Measurements from ENCODE around the gene SHMT2.

SHMT2 gene

DNA sequence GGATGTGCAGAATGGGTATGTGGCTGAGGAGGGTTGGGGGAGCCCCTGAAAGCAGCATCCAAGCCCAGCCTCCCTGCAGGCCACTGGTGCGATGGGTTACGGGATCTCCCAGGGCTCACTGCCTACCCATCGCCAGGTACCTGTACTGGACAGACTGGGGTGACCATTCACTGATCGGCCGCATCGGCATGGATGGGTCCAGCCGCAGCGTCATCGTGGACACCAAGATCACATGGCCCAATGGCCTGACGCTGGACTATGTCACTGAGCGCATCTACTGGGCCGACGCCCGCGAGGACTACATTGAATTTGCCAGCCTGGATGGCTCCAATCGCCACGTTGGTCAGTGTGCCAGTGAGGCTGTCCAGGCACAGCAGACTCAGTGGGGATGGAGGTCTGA lies 31.2 kb upstream of the SHMT2 start:
- DNase-seq (ENCODE audit: low spot score), result no peak

DNA sequence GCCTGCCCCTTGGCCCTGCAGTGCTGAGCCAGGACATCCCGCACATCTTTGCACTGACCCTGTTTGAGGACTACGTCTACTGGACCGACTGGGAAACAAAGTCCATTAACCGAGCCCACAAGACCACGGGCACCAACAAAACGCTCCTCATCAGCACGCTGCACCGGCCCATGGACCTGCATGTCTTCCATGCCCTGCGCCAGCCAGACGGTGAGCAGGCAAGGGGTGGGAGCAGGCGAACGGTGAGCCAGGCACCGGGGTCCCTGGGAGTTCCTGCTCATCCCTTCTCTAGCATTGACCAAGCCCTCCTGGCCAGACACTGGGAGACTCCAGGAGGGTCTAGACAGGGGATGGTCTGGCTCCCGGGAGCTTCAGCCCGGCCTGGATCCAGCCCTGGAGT lies 30.3 kb upstream of the SHMT2 start:
- DNase-seq (ENCODE audit: low spot score), result no peak

GRCh38 chr12:57200497-57200896 lies 29.0 kb upstream of the SHMT2 start:
- DNase-seq (ENCODE audit: low spot score), result no peak

DNA sequence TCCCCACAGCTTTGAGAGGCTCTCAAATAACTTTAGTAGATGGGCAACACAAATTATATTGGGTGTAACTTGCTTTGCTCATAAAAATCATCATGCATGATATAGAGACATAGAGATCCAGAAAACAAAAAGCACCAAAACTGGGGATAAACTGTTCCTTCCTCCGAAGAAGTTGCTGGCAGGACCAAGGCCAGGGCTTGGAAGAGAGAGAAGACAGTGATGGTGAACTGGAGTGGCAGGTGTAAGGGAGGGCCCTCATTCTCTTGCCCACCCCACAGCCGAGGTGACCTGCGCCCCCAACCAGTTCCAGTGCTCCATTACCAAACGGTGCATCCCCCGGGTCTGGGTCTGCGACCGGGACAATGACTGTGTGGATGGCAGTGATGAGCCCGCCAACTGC lies 28.3 kb upstream of the SHMT2 start:
- no peak for DNase-seq (ENCODE audit: low spot score)

DNA sequence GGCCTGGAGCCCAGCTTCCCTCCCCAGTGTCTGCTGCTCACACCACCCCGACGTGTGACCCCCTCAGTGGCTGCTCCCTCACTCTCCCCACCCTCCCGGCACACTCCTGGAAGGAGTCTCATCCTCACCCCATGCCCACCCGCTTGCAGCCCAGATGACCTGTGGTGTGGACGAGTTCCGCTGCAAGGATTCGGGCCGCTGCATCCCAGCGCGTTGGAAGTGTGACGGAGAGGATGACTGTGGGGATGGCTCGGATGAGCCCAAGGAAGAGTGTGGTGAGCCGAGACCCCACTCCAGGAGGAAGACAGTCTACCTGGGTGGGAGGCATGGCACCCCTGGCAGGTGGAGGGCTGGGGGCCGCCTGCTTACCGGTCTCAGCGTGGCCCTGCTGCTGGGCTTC lies 27.9 kb upstream of the SHMT2 start:
- DNase-seq (ENCODE audit: low spot score), result no peak

GRCh38 chr12:57202321-57202720 lies 27.2 kb upstream of the SHMT2 start:
- DNase-seq (ENCODE audit: low spot score), result no peak

DNA sequence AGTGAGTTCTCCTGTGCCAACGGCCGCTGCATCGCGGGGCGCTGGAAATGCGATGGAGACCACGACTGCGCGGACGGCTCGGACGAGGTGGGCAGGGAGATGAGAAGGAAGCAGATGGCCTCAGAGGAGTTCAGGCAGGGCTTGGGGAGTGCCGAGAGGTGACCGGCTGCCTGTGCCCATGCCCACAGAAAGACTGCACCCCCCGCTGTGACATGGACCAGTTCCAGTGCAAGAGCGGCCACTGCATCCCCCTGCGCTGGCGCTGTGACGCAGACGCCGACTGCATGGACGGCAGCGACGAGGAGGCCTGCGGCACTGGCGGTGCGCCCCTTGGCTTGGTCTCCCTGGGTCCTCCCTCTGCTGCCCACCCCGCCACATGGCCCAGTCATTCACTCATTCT lies 26.3 kb upstream of the SHMT2 start:
- no peak for DNase-seq (ENCODE audit: low spot score)

GRCh38 chr12:57203791-57204190 lies 25.7 kb upstream of the SHMT2 start:
- no peak for DNase-seq (ENCODE audit: low spot score)

- DNase-seq (ENCODE audit: low spot score), result no peak
These were observed 25.1 kb upstream of the SHMT2 start for GRCh38 chr12:57204454-57204853.

GRCh38 chr12:57205186-57205585 lies 24.3 kb upstream of the SHMT2 start:
- DNase-seq (ENCODE audit: low spot score), result no peak

DNA sequence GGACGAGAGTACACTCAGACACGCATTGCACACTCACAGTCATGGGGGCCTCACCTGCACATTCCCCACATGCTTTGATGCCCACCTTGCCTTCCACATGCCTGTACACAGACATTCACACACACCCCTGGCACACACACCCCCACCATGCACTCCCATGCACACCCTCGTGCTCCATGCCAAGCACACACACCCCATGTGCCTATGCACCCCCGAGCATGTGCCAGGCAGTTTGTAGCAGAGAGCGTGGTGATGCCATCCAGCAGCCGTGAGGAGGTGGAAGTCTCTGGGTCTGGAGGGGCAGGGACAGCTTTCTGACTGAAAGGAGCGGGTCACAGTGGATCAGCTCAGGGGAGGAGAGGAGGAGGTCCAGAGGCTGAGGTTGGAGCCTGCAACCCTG lies 23.6 kb upstream of the SHMT2 start:
- no peak for DNase-seq (ENCODE audit: low spot score)

GRCh38 chr12:57207731-57208630 lies 21.5 kb upstream of the SHMT2 start:
- DNase-seq (ENCODE audit: low spot score), result no peak

DNA sequence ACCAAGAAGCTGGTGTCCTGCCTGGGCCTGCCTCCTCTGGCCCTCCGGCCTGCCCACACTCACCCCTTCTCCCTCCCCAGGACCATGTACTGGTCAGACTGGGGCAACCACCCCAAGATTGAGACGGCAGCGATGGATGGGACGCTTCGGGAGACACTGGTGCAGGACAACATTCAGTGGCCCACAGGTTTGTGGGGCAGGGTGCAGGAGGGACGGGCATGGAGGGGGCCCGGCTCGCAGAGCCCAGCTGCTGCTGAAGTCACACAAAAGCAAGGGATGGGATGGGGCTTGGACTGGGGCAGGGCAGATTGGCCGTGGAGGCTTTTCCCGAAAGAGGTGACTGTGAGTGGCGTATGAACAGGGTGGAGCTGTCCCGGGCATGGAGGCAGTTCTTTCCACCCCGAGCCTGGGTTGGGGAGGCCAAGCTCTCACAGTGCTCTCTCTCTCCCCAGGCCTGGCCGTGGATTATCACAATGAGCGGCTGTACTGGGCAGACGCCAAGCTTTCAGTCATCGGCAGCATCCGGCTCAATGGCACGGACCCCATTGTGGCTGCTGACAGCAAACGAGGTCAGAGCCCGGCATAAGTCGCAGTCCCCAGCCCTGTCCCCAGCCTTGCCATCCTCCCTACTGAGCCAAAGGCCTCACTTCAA lies 20.8 kb upstream of the SHMT2 start:
- no peak for DNase-seq (ENCODE audit: low spot score)

GRCh38 chr12:57209916-57210315 lies 19.6 kb upstream of the SHMT2 start:
- no peak for DNase-seq (ENCODE audit: low spot score)

DNA sequence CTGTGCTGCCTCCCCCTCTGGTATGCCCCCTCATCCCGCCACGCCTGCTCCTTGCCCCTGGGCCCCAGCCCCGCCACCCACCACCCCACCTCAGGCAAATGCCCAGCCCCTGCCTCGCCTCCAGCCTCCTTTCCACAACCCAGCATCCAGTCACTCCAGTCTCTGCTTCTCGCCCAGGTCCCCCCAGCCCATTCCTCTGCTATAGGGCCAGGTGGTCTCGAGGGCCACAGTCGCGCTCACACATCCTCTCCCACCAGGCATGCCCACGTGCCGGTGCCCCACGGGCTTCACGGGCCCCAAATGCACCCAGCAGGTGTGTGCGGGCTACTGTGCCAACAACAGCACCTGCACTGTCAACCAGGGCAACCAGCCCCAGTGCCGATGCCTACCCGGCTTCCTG lies 19.1 kb upstream of the SHMT2 start:
- DNase-seq (ENCODE audit: low spot score), result no peak

GRCh38 chr12:57210926-57211692 lies 18.4 kb upstream of the SHMT2 start:
- DNase-seq (ENCODE audit: low spot score), result no peak

DNA sequence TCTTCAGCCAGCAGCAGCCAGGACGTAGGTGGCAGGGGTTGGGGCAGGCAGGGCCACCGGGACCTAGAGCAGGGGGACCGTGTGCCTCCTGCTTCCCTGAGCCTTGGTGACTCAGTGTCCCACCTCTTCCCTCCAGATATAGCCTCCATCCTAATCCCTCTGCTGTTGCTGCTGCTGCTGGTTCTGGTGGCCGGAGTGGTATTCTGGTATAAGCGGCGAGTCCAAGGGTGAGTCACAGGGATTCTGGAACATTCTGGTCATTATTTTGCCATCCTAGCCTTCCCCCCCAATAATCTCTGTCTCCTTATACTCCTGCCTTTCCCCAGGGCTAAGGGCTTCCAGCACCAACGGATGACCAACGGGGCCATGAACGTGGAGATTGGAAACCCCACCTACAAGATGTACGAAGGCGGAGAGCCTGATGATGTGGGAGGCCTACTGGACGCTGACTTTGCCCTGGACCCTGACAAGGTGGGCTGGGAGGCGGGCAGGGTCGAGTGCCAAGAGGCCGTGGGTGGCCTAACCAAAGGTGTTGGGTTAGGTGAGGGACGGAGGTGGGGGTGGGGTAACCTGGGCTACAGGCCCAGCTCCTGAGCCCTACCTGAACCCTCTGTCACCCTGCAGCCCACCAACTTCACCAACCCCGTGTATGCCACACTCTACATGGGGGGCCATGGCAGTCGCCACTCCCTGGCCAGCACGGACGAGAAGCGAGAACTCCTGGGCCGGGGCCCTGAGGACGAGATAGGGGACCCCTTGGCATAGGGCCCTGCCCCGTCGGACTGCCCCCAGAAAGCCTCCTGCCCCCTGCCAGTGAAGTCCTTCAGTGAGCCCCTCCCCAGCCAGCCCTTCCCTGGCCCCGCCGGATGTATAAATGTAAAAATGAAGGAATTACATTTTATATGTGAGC lies 17.5 kb upstream of the SHMT2 start:
- no peak for DNase-seq (ENCODE audit: low spot score)

DNA sequence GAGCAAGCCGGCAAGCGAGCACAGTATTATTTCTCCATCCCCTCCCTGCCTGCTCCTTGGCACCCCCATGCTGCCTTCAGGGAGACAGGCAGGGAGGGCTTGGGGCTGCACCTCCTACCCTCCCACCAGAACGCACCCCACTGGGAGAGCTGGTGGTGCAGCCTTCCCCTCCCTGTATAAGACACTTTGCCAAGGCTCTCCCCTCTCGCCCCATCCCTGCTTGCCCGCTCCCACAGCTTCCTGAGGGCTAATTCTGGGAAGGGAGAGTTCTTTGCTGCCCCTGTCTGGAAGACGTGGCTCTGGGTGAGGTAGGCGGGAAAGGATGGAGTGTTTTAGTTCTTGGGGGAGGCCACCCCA lies 16.8 kb upstream of the SHMT2 start:
- DNase-seq (ENCODE audit: low spot score), result no peak

- peak; percentile 92 for DNase-seq (ENCODE audit: low spot score)
These were observed 16.3 kb upstream of the SHMT2 start for GRCh38 chr12:57213058-57213715.

- no peak for DNase-seq (ENCODE audit: low spot score)
These were observed 15.6 kb upstream of the SHMT2 start for GRCh38 chr12:57213763-57214397.

- DNase-seq (ENCODE audit: low spot score), result peak; percentile 82
These were observed 15.1 kb upstream of the SHMT2 start for GRCh38 chr12:57214398-57214781.

Measured in iPS-NIHi11 (cell line).